ENCODE data around the gene SCFD2.
"Not testable (repeated sequence)": the region's sequence is repeated elsewhere in the genome, so short reads cannot be mapped to it uniquely, and the experiment has no call there.

SCFD2 gene

GRCh38 chr4:53186714-53187358 is 179.0 kb downstream of the SCFD2 start:
- H3K27me3 Mint-ChIP-seq = no peaks in the 10 kb centered on the region
- no peaks in the 10 kb centered on the region for H3K9me3 Mint-ChIP-seq
- DNase-seq (no peak), ATAC-seq (replicated peaks) (no peak)
- H3K36me3 Mint-ChIP-seq (ENCODE audit: insufficient read depth) = no peaks in the 10 kb centered on the region
- no peaks in the 10 kb centered on the region for H3K4me1 Mint-ChIP-seq (ENCODE audit: low read depth in 2 of 2)
- H3K4me3 Mint-ChIP-seq = no peak overlapping the region
- H3K27ac Mint-ChIP-seq = no peak overlapping the region

GRCh38 chr4:53185869-53186585 is 179.8 kb downstream of the SCFD2 start:
- H3K27me3 Mint-ChIP-seq = no peaks in the 10 kb centered on the region
- DNase-seq = no peak
- no peaks in the 10 kb centered on the region for H3K9me3 Mint-ChIP-seq
- H3K4me1 Mint-ChIP-seq (ENCODE audit: low read depth in 2 of 2) = no peaks in the 10 kb centered on the region
- H3K4me3 Mint-ChIP-seq = no peak overlapping the region
- no peak overlapping the region for H3K27ac Mint-ChIP-seq
- H3K36me3 Mint-ChIP-seq (ENCODE audit: insufficient read depth) = no peaks in the 10 kb centered on the region
- ATAC-seq (replicated peaks) = no peak

- Mint-ChIP-seq H3K9me3 (peaks cover 0 to 1% of the 10 kb centered on the region in 2 donors), H3K4me1 (ENCODE audit: low read depth in 2 of 2) (no peaks in the 10 kb centered on the region), H3K27ac (no peak overlapping the region), H3K36me3 (ENCODE audit: insufficient read depth) (no peaks in the 10 kb centered on the region), H3K27me3 (no peaks in the 10 kb centered on the region), H3K4me3 (no peak overlapping the region)
- DNase-seq (no peak), ATAC-seq (replicated peaks) (no peak)
These were observed 182.1 kb downstream of the SCFD2 start for GRCh38 chr4:53183754-53184153.

GRCh38 chr4:53177751-53178150 is 188.1 kb downstream of the SCFD2 start:
- not testable (repeated sequence) for DNase-seq; H3K27me3 Mint-ChIP-seq; H3K4me3 Mint-ChIP-seq; H3K27ac Mint-ChIP-seq; H3K36me3 Mint-ChIP-seq (ENCODE audit: insufficient read depth); ATAC-seq (replicated peaks)
- H3K9me3 Mint-ChIP-seq = peaks cover 7 to 15% of the 10 kb centered on the region in 2 donors
- peaks cover 6 to 11% of the 10 kb centered on the region in 2 donors for H3K4me1 Mint-ChIP-seq (ENCODE audit: low read depth in 2 of 2)

- Mint-ChIP-seq H3K27me3 (no peaks in the 10 kb centered on the region), H3K4me3 (no peak overlapping the region)
These were observed 190.2 kb downstream of the SCFD2 start for GRCh38 chr4:53175640-53176039.

GRCh38 chr4:53174823-53175222 is 191.0 kb downstream of the SCFD2 start:
- Mint-ChIP-seq H3K36me3 (ENCODE audit: insufficient read depth) (peaks cover 2% of the 10 kb centered on the region), H3K27ac (no peak overlapping the region), H3K4me3 (no peak overlapping the region), H3K27me3 (no peaks in the 10 kb centered on the region), H3K4me1 (ENCODE audit: low read depth in 2 of 2) (peaks cover 6 to 11% of the 10 kb centered on the region in 2 donors), H3K9me3 (peaks cover 7 to 24% of the 10 kb centered on the region in 2 donors)
- ATAC-seq (replicated peaks) (no peak), DNase-seq (no peak)

More at GRCh38 chr4:53175640-53176039, 190.2 kb downstream of the SCFD2 start:
- H3K36me3 Mint-ChIP-seq (ENCODE audit: insufficient read depth) = peaks cover 2% of the 10 kb centered on the region
- H3K9me3 Mint-ChIP-seq = peaks cover 7 to 24% of the 10 kb centered on the region in 2 donors
- DNase-seq (no peak), ATAC-seq (replicated peaks) (no peak)
- peaks cover 6 to 11% of the 10 kb centered on the region in 2 donors for H3K4me1 Mint-ChIP-seq (ENCODE audit: low read depth in 2 of 2)
- H3K27ac Mint-ChIP-seq = no peak overlapping the region

- Mint-ChIP-seq H3K4me3 (no peak overlapping the region), H3K36me3 (ENCODE audit: insufficient read depth) (peaks cover 2% of the 10 kb centered on the region), H3K9me3 (peaks cover 5 to 24% of the 10 kb centered on the region in 2 donors), H3K4me1 (ENCODE audit: low read depth in 2 of 2) (peaks cover 6 to 11% of the 10 kb centered on the region in 2 donors), H3K27ac (no peak overlapping the region), H3K27me3 (no peaks in the 10 kb centered on the region)
- DNase-seq (no peak), ATAC-seq (replicated peaks) (no peak)
These were observed 192.3 kb downstream of the SCFD2 start for GRCh38 chr4:53173576-53173975.

GRCh38 chr4:53171797-53172196 is 194.1 kb downstream of the SCFD2 start:
- no peak for DNase-seq
- Mint-ChIP-seq H3K36me3 (ENCODE audit: insufficient read depth) (peaks cover 2% of the 10 kb centered on the region), H3K27ac (no peak overlapping the region), H3K4me3 (no peak overlapping the region), H3K9me3 (peaks cover 3 to 18% of the 10 kb centered on the region in 2 donors), H3K27me3 (no peaks in the 10 kb centered on the region), H3K4me1 (ENCODE audit: low read depth in 2 of 2) (peaks cover 2 to 6% of the 10 kb centered on the region in 2 donors)
- ATAC-seq (replicated peaks) = no peak

GRCh38 chr4:53169695-53170617 is 195.9 kb downstream of the SCFD2 start:
- Mint-ChIP-seq H3K27ac (no peak overlapping the region), H3K36me3 (ENCODE audit: insufficient read depth) (no peaks in the 10 kb centered on the region), H3K27me3 (no peaks in the 10 kb centered on the region), H3K4me1 (ENCODE audit: low read depth in 2 of 2) (peaks cover 2 to 6% of the 10 kb centered on the region in 2 donors), H3K9me3 (peaks cover 3 to 17% of the 10 kb centered on the region in 2 donors), H3K4me3 (no peak overlapping the region)
- DNase-seq (no peak), ATAC-seq (replicated peaks) (no peak)

- H3K36me3 Mint-ChIP-seq (ENCODE audit: insufficient read depth) = no peaks in the 10 kb centered on the region
- ATAC-seq (replicated peaks) (no peak), DNase-seq (no peak)
- peaks cover 0 to 1% of the 10 kb centered on the region in 2 donors for H3K4me1 Mint-ChIP-seq (ENCODE audit: low read depth in 2 of 2)
- H3K27me3 Mint-ChIP-seq = no peaks in the 10 kb centered on the region
- no peak overlapping the region for H3K27ac Mint-ChIP-seq
- no peak overlapping the region for H3K4me3 Mint-ChIP-seq
- H3K9me3 Mint-ChIP-seq = peaks cover 0 to 10% of the 10 kb centered on the region in 2 donors
These were observed 197.6 kb downstream of the SCFD2 start for GRCh38 chr4:53168228-53168627.

- Mint-ChIP-seq H3K27ac (no peak overlapping the region), H3K4me3 (no peak overlapping the region), H3K4me1 (ENCODE audit: low read depth in 2 of 2) (peaks cover 1 to 4% of the 10 kb centered on the region in 2 donors), H3K27me3 (no peaks in the 10 kb centered on the region), H3K9me3 (no peaks in the 10 kb centered on the region), H3K36me3 (ENCODE audit: insufficient read depth) (no peaks in the 10 kb centered on the region)
- DNase-seq = no peak
- no peak for ATAC-seq (replicated peaks)
These were observed 202.9 kb downstream of the SCFD2 start for GRCh38 chr4:53162969-53163368.

GRCh38 chr4:53161787-53162433 is 204.0 kb downstream of the SCFD2 start:
- no peak overlapping the region for H3K27ac Mint-ChIP-seq
- H3K9me3 Mint-ChIP-seq = no peaks in the 10 kb centered on the region
- H3K4me1 Mint-ChIP-seq (ENCODE audit: low read depth in 2 of 2) = peaks cover 1 to 4% of the 10 kb centered on the region in 2 donors
- no peak for DNase-seq
- no peak for ATAC-seq (replicated peaks)
- no peaks in the 10 kb centered on the region for H3K27me3 Mint-ChIP-seq
- no peak overlapping the region for H3K4me3 Mint-ChIP-seq
- no peaks in the 10 kb centered on the region for H3K36me3 Mint-ChIP-seq (ENCODE audit: insufficient read depth)

Measured in effector memory CD8-positive, alpha-beta T cell (primary cell).